ENCODE data around the gene CDC42SE1.

Gene CDC42SE1

DNA sequence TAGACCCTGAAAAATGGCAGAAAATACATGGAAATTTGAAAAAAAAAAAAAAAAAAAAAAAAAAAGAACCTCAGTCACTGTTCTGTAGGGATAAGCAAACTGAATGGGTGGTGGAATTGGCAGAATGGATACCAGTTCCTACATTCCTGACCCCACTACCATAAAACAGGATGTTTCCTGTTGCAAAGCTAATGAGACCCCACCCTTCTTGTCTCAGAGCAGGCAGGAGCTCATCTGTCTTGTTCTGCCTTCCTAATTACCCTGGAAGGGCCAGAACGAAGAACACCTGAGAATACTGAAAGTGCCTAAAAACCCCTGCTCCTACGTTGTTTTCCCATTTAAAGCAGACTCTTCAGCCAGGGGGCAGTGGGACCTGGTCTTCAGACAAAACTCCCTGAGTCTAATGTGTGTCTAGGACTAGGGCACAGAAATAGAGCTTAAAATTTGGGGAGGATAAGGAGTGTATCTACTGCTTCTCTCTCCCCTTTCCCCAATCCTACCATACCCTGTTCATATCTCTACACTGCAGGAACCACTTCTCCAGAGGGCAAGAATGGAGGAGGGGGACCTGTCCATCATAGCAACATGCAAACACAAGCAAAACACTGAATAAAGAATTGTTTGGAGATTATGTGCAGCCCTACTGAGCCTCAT lies 7.9 kb downstream of the CDC42SE1 start:
- no peak for DNase-seq

DNA sequence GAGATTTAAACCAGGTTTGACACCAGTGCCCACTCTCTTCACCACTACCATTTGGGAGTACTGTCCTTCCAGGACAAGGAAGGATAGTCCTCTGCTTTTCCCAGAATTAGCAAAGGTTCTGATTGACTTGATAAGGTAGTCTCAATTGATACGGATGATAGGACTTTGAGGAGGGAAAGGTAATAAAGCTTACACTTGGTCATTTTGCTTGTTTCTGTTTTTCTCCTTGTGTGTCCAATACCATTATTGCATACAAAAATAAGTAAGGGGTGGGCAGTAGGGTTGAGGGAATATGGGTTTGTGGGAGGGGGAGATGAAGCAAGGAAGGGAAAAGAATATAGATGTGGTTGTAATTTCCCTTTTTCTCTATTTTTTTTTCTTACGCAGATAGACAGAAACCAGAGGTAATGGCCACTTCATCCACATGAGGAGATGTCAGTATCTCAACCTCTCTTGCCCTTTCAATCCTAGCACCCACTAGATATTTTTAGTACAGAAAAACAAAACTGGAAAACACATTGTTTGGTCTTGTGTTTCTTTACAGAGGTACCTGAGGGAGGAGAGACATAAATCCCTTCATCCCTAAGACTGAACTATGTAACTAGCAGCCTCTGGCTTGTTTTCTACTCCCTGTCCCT lies 9.3 kb downstream of the CDC42SE1 start:
- no peak for DNase-seq

- DNase-seq: no peak
Measured at GRCh38 chr1:151049458-151049857, 10.0 kb downstream of the CDC42SE1 start.

GRCh38 chr1:151048645-151049032 lies 10.8 kb downstream of the CDC42SE1 start:
- DNase-seq: no peak

- peak; percentile 53 for DNase-seq
Measured at GRCh38 chr1:151047925-151048644, 11.3 kb downstream of the CDC42SE1 start.

DNA sequence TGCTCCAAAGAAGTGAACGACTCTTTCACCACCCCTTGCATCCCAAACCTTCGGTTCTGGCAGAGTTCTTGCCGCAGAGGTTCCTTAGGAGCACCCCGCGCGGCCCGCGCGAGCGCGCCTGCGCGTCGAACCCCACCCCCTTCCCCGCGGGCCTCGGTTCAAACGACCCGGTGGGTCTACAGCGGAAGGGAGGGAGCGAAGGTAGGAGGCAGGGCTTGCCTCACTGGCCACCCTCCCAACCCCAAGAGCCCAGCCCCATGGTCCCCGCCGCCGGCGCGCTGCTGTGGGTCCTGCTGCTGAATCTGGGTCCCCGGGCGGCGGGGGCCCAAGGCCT lies 11.9 kb downstream of the CDC42SE1 start, which contains the start of gene C1orf56:
Gene C1orf56, plus strand, starts transcription at position 161 of the 334 bp plus-strand sequence. Its CDS starts 97 bp downstream, at position 258.
- DNase-seq: peak; percentile 63

DNA sequence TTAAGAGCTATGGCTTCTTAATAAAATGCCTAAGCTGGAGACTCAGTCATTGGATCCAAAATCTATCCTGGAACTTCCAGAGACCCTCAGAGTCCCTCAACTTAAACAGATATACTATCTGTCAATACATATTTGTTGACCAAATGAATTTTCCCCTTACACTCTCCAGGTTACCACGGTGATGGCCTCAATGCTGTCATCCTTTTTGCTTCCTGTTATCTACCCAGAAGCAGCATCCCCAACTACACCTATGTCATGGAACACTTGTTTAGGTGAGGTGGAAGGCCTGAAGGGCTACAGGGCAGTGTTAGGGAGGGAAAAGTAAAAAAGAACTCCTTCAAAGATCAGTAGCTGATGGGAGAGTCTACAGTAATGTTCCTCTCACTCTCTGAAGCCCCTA lies 16.3 kb downstream of the CDC42SE1 start:
- no peak for DNase-seq

DNA sequence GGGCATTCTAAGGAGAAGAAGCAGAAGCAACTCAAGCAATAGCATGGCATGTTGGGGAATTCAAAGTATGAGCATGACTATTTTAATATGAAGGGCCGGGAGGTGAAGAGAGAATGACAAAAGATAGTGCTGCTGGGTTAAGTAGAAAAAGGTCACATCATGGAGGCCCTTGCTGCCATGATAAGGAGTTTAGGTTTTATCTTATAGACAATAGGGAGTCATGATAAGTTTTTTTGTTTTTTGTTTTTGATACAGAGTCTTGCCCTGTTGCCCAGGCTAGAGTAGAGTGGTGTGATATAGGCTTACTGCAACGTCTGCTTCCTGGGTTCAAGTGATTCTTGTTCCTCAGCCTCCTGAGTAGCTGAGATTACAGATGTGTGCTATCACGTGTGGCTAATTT lies 19.9 kb downstream of the CDC42SE1 start:
- no peak for DNase-seq

DNA sequence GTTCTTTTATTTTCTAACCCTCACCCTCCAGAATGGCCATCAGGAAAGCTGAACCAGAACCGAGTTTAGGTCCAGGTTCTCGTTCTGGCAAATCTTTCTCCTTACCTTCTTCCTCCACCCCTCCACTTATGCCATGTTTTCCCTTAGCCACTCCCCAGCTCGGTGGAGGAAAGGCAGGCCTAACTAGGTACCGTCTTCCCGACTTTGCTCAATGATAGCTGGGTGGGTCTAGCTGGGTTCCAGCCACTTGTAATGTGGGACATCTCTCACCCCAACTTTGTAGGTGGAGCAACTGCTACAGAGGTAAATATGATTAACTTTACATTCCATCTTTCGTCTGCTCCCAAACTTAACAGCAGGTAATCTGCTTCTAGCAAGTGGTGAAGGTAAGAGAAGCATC lies 22.4 kb downstream of the CDC42SE1 start:
- DNase-seq: no peak

GRCh38 chr1:151036356-151036755 lies 23.1 kb downstream of the CDC42SE1 start, which contains the start of gene BNIPL:
Gene BNIPL, plus strand, starts transcription at chr1:151036586. Its CDS starts 140 bp downstream, at chr1:151036726.
- no peak for DNase-seq

DNA sequence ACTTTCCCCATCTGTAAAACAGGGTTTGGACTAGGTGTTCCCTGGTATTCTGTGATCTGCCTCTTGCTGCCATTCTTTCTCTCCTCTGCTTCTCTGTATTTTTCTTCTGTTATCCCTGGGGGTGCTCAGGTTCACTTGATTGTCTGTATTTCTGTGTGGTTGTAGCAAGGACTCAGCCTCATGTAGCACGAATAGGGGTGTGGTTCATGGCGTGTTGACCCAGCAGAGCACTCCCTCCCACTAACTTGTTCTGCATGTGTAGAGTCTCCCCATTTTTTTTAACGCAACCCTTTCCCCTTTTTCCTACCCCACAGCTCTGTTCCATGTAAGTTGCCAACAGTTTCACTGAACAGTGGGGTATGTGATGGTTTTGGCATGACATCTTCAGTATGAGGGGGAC lies 24.3 kb downstream of the CDC42SE1 start:
- no peak for DNase-seq

DNA sequence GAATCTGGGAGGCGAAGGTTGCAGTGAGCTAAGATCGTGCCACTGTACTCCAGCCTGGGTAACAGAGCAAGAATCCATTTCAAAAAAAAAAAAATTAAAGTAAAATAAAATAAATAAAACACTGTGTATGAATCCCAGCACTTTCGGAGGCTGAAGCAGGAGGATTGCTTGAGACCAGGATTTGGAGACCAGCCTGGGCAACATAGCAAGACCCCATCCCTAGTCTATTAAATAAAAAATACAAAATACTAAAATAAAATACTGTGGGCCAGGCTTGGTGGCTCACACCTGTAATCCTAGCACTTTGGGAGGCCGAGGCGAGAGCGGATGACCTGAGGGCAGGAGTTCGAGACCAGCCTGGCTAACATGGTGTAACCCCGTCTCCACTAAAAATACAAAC lies 27.3 kb downstream of the CDC42SE1 start:
- no peak for DNase-seq

DNA sequence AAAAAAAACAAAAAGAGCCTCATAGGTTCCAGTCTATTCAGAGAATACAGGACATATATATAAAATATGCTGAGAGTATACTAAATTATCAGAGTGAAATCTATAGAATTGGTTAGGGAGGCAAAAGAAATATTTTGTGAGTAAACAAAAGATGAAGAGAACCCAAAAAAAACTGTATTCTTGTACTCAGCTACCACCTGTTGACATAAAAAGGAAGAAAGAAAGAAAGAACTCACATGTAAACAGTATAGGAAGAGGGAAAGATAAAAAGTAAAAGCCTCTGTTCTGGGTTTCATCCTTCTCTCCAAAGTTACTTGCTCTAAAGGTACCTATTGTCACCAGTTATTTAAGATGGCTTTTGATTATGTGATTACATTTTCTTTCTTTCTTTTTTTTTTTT lies 33.0 kb downstream of the CDC42SE1 start:
- DNase-seq: no peak

- peak; percentile 82 for DNase-seq
Measured at GRCh38 chr1:151024540-151025146, 34.8 kb downstream of the CDC42SE1 start.

GRCh38 chr1:151013518-151013917 lies 45.9 kb downstream of the CDC42SE1 start:
- no peak for DNase-seq

- no peak for DNase-seq
Measured at GRCh38 chr1:151012684-151013471, 46.5 kb downstream of the CDC42SE1 start.

- DNase-seq: no peak
Measured at GRCh38 chr1:151011154-151011850, 48.1 kb downstream of the CDC42SE1 start.

DNA sequence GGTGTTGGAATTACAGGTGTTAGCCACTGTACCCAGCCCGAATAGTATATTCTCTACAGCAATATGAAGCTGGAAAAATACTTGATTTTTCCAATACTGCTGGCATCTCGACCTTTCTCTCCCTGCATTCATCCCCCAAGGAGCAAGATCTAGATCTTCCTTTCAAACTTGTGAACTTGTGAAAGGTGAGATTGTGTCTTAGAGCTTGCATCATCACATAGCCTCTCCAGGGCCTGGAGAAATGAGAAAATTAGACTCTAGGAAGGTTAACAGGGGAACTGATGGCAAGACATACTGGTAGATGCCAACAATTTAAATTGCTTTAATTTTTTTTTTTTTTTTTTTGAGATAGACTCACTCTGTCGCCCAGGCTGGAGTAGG lies 49.1 kb downstream of the CDC42SE1 start:
- DNase-seq: no peak

DNA sequence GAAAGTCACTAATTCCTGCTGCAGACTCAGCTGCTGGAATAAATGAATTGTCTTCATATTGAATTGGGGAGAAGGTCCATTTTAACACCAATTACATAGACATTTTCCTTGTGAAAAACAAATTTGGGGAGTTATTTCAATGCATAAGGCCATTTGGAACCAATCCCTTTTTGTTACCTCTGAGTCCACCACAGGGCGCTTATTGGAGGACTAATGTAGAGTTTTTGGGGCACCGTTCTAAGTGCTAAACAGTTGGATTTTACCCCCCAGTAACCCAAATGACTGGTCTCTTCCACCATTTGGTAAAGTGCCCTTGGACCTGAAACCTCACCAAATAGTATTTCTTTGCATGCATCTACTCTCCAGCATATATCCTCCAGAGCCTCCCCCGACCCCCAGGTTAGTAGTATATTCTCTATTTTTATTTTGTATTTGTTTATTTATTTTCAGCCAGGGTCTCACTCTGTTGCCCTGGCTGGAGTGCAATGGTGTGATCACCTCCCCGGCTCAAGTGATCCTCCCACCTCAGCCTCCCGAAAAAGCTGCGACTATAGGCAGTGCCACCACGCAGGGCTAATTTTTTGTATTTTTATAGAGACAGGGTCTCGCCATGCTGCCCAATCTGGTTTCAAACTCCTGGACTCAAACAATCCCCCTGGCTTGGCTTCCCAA lies 49.6 kb downstream of the CDC42SE1 start:
- no peak for DNase-seq

DNA sequence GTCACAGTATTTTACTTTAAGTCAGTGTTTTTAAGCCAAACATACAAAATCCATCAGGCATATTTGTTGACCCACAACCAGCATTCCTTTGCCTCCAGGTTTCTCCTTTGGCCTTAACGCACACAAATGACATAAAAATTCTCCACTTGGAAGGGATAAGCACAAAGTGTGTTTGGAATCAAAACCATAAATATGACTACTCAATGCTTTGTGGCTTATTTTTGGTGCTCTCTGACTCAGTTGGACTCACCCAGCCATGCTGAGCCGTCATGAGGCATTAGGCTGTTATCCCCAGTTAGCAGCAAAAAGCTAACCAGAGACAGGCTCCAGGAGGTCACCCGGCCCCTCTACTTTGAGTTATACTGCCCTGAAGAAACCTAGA lies 50.2 kb downstream of the CDC42SE1 start:
- no peak for DNase-seq
